Epithelial cell of esophagus (primary cell): Measurements from ENCODE around the gene MARCHF10.

Experiments
- DNase-seq: peaks from one replicate; pipeline ENCODE4 v3.0.0; 2010; ENCODE audit warnings: low read depth
- H3K4me3 ChIP-seq: 2 replicates; pipeline ENCODE4 v1.5.1; 2011; ENCODE audit warnings: mild to moderate bottlenecking, low read length, control low read depth
- TF ChIP-seq, protein P1 (sequence below): IDR thresholded peaks from 2 replicates; pipeline ENCODE4 v1.5.1; 2011; ENCODE audit warnings: low read depth, mild to moderate bottlenecking, low read length, control low read depth, inconsistent platforms; ENCODE audit not compliant: insufficient read depth; ENCODE audit errors: missing control alignments

MARCHF10 gene

DNA sequence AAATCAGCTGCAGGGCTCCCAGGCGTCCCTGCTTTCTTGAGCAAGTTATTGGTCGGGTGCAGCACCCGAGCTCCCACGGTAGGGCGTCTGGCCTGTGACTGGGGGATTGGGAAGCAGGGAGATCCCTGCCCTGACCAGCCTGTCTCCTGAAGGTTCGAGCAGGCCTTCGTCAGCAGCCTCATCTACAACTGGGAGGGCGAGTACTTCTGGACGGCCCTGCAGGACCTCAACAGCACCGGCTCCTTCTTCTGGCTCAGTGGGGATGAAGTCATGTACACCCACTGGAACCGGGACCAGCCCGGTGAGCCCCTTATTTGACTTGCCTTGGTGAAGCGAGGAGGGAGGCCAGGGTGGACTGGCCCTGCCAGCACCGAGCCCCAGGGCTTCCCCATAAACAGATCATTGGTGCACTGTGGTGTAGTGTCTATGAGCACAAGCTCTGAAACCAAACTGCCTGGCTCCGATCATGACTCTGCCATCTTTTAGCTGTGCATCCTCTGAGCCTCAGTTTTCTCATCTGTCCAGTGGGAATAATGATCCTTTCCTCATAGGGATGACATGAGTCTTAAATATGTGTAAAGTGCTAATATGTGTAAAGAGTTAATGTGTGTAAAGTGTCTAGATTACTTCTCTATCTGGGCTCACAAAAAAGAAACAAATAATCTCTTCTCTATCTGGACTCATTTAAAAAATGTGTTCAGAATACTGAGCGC, 131.7 kb downstream of the MARCHF10 start:
- TF ChIP-seq, protein P1, sequence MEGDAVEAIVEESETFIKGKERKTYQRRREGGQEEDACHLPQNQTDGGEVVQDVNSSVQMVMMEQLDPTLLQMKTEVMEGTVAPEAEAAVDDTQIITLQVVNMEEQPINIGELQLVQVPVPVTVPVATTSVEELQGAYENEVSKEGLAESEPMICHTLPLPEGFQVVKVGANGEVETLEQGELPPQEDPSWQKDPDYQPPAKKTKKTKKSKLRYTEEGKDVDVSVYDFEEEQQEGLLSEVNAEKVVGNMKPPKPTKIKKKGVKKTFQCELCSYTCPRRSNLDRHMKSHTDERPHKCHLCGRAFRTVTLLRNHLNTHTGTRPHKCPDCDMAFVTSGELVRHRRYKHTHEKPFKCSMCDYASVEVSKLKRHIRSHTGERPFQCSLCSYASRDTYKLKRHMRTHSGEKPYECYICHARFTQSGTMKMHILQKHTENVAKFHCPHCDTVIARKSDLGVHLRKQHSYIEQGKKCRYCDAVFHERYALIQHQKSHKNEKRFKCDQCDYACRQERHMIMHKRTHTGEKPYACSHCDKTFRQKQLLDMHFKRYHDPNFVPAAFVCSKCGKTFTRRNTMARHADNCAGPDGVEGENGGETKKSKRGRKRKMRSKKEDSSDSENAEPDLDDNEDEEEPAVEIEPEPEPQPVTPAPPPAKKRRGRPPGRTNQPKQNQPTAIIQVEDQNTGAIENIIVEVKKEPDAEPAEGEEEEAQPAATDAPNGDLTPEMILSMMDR, result no peak
- DNase-seq, result no peak
- no peak overlapping the region for H3K4me3 ChIP-seq

GRCh38 chr17:62675701-62676100, 132.4 kb downstream of the MARCHF10 start:
- no peak for DNase-seq
- H3K4me3 ChIP-seq, result no peak overlapping the region
- TF ChIP-seq, protein P1, result no peak

- TF ChIP-seq, protein P1, result no peak
- no peak for DNase-seq
- H3K4me3 ChIP-seq, result no peak overlapping the region
Measured at GRCh38 chr17:62675260-62675659, 132.9 kb downstream of the MARCHF10 start.

- TF ChIP-seq, protein P1, result no peak
- no peak overlapping the region for H3K4me3 ChIP-seq
- no peak for DNase-seq
Measured at GRCh38 chr17:62674841-62675240, 133.3 kb downstream of the MARCHF10 start.

DNA sequence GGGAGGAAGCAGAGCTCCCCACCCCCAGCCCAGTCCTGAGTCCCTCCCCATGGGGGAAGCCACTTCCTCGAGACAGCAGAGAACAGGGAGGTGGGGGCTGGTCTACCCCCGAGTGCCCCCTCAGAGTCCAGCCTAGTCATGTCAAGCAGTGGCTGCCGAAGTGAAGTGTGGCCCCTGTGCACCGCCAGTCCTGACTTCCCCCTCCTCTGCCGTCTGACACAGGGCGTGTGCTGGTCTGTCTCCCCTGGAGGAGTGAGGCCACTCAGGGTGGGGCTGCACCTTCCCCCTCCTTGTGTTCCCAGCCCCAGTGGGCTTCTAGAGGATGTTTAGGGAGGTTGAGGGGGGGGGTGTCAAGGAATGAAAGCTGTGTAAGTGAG, 133.8 kb downstream of the MARCHF10 start:
- no peak overlapping the region for H3K4me3 ChIP-seq
- DNase-seq, result no peak
- TF ChIP-seq, protein P1, result no peak

- TF ChIP-seq, protein P1, result no peak
- no peak overlapping the region for H3K4me3 ChIP-seq
- DNase-seq, result no peak
Measured at GRCh38 chr17:62673614-62674362, 134.3 kb downstream of the MARCHF10 start.
